ENCODE data around the gene SIT1.

The SIT1 gene

GRCh38 chr9:35650341-35651158 lies at the start of gene SIT1:
SIT1 (minus strand) TSS chr9:35650931; CDS start chr9:35650853, 78 bp downstream.
- no peak for DNase-seq (ENCODE audit: low read depth in 2 of 2)

GRCh38 chr9:35700031-35700430 lies 49.3 kb upstream of the SIT1 start:
- DNase-seq (ENCODE audit: low read depth in 2 of 2) = no peak

GRCh38 chr9:35698231-35698630 lies 47.5 kb upstream of the SIT1 start:
- DNase-seq (ENCODE audit: low read depth in 2 of 2) = no peak

GRCh38 chr9:35697486-35697885 lies 46.8 kb upstream of the SIT1 start:
- no peak for DNase-seq (ENCODE audit: low read depth in 2 of 2)

- DNase-seq (ENCODE audit: low read depth in 2 of 2) = peak; percentile 18 to 37
Observed at GRCh38 chr9:35696520-35697215, 45.9 kb upstream of the SIT1 start.

- no peak for DNase-seq (ENCODE audit: low read depth in 2 of 2)
Observed at GRCh38 chr9:35695943-35696401, 45.2 kb upstream of the SIT1 start.

- DNase-seq (ENCODE audit: low read depth in 2 of 2) = no peak
Observed at GRCh38 chr9:35691757-35692301, 41.1 kb upstream of the SIT1 start.

GRCh38 chr9:35691334-35691650 lies 40.6 kb upstream of the SIT1 start:
- DNase-seq (ENCODE audit: low read depth in 2 of 2) = no peak

- DNase-seq (ENCODE audit: low read depth in 2 of 2) = no peak
Observed at GRCh38 chr9:35690614-35691333, 40.0 kb upstream of the SIT1 start.

- no peak for DNase-seq (ENCODE audit: low read depth in 2 of 2)
Observed at GRCh38 chr9:35690294-35690613, 39.5 kb upstream of the SIT1 start.

- DNase-seq (ENCODE audit: low read depth in 2 of 2) = no peak
Observed at GRCh38 chr9:35689542-35690293, 39.0 kb upstream of the SIT1 start, which contains the start of gene TPM2. TPM2 (minus strand) TSS chr9:35689925; CDS start chr9:35689817, 108 bp downstream.

- no peak for DNase-seq (ENCODE audit: low read depth in 2 of 2)
Observed at GRCh38 chr9:35688558-35689541, 38.1 kb upstream of the SIT1 start.

GRCh38 chr9:35687972-35688557 lies 37.3 kb upstream of the SIT1 start:
- DNase-seq (ENCODE audit: low read depth in 2 of 2) = no peak

- DNase-seq (ENCODE audit: low read depth in 2 of 2) = no peak
Observed at GRCh38 chr9:35687306-35687705, 36.6 kb upstream of the SIT1 start.

- DNase-seq (ENCODE audit: low read depth in 2 of 2) = no peak
Observed at GRCh38 chr9:35686222-35687203, 35.8 kb upstream of the SIT1 start.

- DNase-seq (ENCODE audit: low read depth in 2 of 2) = no peak
Observed at GRCh38 chr9:35685506-35685905, 34.8 kb upstream of the SIT1 start.

GRCh38 chr9:35684921-35685320 lies 34.2 kb upstream of the SIT1 start:
- DNase-seq (ENCODE audit: low read depth in 2 of 2) = no peak

GRCh38 chr9:35683323-35683722 lies 32.6 kb upstream of the SIT1 start:
- no peak for DNase-seq (ENCODE audit: low read depth in 2 of 2)
